Uterus (tissue), 4 donors: ENCODE results near the gene OR51G2. TPM values are rescaled to one million over a fixed set of nuclear protein-coding genes. Genes with fewer than 3 reads are reported as not detected.
"Not testable (repeated sequence)": the region's sequence is repeated elsewhere in the genome, so short reads cannot be mapped to it uniquely, and the experiment has no call there.

ENCODE experiments used
- DNase-seq, 2 donors: peaks; one replicate each; pipeline ENCODE4 v3.0.0-alpha.2; 2019 to 2020
- H3K27ac ChIP-seq, 2 donors: fragments of 200-600 bp; sonication (generic); 1 replicate in 1 of 2; 2 replicates in 1 of 2; pipeline ENCODE4 v1.5.1; 2016 to 2018
- H3K27me3 ChIP-seq, 2 donors: fragments of 200-600 bp; sonication (generic); one replicate each; pipeline ENCODE4 v1.5.1; 2018 to 2019; ENCODE audit warnings: control low read depth in 1 of 2
- H3K36me3 ChIP-seq, 2 donors: fragments of 200-600 bp; sonication (generic); one replicate each; pipeline ENCODE4 v1.5.1; 2019; ENCODE audit warnings: control low read depth in 1 of 2
- H3K4me1 ChIP-seq, 2 donors: fragments of 200-600 bp; sonication (generic); one replicate each; pipeline ENCODE4 v1.5.1; 2018 to 2019; ENCODE audit warnings: control low read depth in 1 of 2
- H3K4me3 ChIP-seq, 2 donors: fragments of 200-600 bp; sonication (generic); 1 replicate in 1 of 2; 2 replicates in 1 of 2; pipeline ENCODE4 v1.5.1; 2018 to 2019; ENCODE audit warnings: mild to moderate bottlenecking in 1 of 2
- H3K9me3 ChIP-seq, 2 donors: fragments of 200-600 bp; sonication (generic); one replicate each; pipeline ENCODE4 v1.5.1; 2019; ENCODE audit warnings: control low read depth in 1 of 2
- CTCF ChIP-seq, 4 experiments: fragments of 200-600 bp in 2 of 4; fragments of 450-650 bp in 2 of 4; sonication (generic) in 2 of 4; IDR thresholded peaks; one replicate each; pipeline ENCODE4 v1.5.1; 2016 to 2019; ENCODE audit warnings: antibody characterized with exemption in 4 of 4, mild to moderate bottlenecking in 2 of 4, moderate library complexity in 1 of 4
- POLR2A ChIP-seq, 2 donors: fragments of 450-650 bp; IDR thresholded peaks; one replicate each; pipeline ENCODE4 v1.6.1; 2016; ENCODE audit warnings: antibody characterized with exemption in 2 of 2, mild to moderate bottlenecking in 1 of 2, moderate library complexity in 1 of 2
- intact Hi-C: fragments of 100-400 bp; cut with DNase I; formaldehyde crosslinking; loops from one replicate; pipeline ENCODE4 v1.15.1; 2023; ENCODE audit warnings: low total_unique reads
- total RNA-seq, 4 donors: library from RNA; depleted of rRNA in 3 of 4; stranded (reverse); fragments of >200 nt in 3 of 4; gene quantifications; one replicate each; pipeline versions ENCODE4 v1.1.0 to v1.2.4, GENCODE V29; 2014 to 2023
- donor health status: DM: yes; HTN: yes; CAD: no.

The OR51G2 gene
- total RNA-seq, result not detected

- Histone ChIP-seq H3K4me1 (no peaks in the 10 kb centered on the region), H3K27me3 (no peaks in the 10 kb centered on the region), H3K27ac (no peak within 1 kb of the TSS), H3K4me3 (no peak within 1 kb of the TSS), H3K36me3 (no peaks in the 10 kb centered on the region), H3K9me3 (no peaks in the 10 kb centered on the region)
- intact Hi-C loops, result no loop called here
- no peak for DNase-seq
- TF ChIP-seq POLR2A (IDR thresholded peaks at IDR 0.05) (no peak), CTCF (IDR thresholded peaks at IDR 0.05) (no peak)
Measured at GRCh38 chr11:4919250-4919649, at the start of gene OR51G2. TSS of gene OR51G2 (minus strand) at chr11:4919350. CDS start at chr11:4915663, 3,687 bp downstream.

GRCh38 chr11:4962816-4963215 is 43.7 kb upstream of the OR51G2 start:
- no peaks in the 10 kb centered on the region for H3K4me1 ChIP-seq
- H3K27ac ChIP-seq, result no peak overlapping the region
- DNase-seq, result no peak
- H3K9me3 ChIP-seq, result no peaks in the 10 kb centered on the region
- H3K4me3 ChIP-seq, result no peak overlapping the region
- H3K36me3 ChIP-seq, result no peaks in the 10 kb centered on the region
- intact Hi-C loops, result no loop called here
- TF ChIP-seq POLR2A (IDR thresholded peaks at IDR 0.05), result no peak
- no peaks in the 10 kb centered on the region for H3K27me3 ChIP-seq

- no peaks in the 10 kb centered on the region for H3K27me3 ChIP-seq
- H3K4me1 ChIP-seq, result no peaks in the 10 kb centered on the region
- H3K4me3 ChIP-seq, result no peak overlapping the region
- H3K9me3 ChIP-seq, result no peaks in the 10 kb centered on the region
- no peak overlapping the region for H3K27ac ChIP-seq
- intact Hi-C loops, result no loop called here
- no peaks in the 10 kb centered on the region for H3K36me3 ChIP-seq
- DNase-seq, result no peak
- TF ChIP-seq CTCF (IDR thresholded peaks at IDR 0.05), result no peak
- TF ChIP-seq POLR2A (IDR thresholded peaks at IDR 0.05), result no peak
Measured at GRCh38 chr11:4960877-4961276, 41.7 kb upstream of the OR51G2 start.

DNA sequence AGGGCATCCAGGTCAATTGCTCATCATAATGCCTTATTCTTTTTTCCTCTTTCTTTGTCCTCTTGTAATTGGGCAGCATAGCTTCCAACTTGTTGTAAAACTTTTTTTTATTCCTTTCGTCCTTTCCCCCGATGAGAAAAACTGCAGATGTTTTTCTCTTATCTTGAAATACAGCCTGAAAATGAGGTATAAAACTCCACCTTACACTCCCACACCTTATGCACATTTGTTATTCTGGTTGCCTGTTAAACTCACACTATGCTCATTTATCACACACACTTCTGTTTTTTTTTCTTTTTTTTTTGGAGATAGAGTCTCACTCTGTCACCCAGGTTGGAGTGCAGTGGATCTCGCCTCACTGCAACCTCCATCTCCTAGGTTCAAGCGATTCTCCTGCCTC is 38.2 kb upstream of the OR51G2 start:
- DNase-seq, result no peak
- TF ChIP-seq POLR2A (IDR thresholded peaks at IDR 0.05), result no peak
- TF ChIP-seq CTCF (IDR thresholded peaks at IDR 0.05), result no peak
- Histone ChIP-seq H3K4me3 (no peak overlapping the region), H3K27me3 (no peaks in the 10 kb centered on the region), H3K27ac (no peak overlapping the region), H3K36me3 (no peaks in the 10 kb centered on the region), H3K4me1 (no peaks in the 10 kb centered on the region), H3K9me3 (no peaks in the 10 kb centered on the region)
- intact Hi-C loops, result no loop called here

DNA sequence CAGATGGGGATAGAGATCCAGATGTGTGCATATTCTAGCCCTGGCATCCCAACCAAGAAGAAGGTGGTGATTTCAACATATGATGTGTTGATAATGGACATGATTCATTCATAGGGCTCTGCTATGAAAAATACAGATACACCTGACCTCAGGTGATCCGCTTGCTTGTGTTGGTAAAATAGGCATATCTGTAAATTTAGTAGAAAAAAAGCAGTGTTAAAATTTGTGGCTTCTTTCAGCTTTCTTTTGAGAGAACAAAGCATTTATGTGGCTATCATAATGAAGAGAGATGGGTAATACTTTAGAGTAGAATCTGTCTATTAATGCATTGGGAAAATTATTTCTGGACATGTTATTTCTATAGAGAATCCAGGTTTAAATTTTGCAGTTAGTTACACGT is 36.5 kb upstream of the OR51G2 start, which contains the start of gene OR51A2:
Gene OR51A2 (minus strand): TSS at position 101 of the 400 bp plus-strand sequence. CDS start 0 bp downstream, at position 101.
- H3K9me3 ChIP-seq, intact Hi-C loops, H3K27me3 ChIP-seq, H3K4me1 ChIP-seq, H3K27ac ChIP-seq, H3K36me3 ChIP-seq, H3K4me3 ChIP-seq, DNase-seq: not testable (repeated sequence)

- H3K9me3 ChIP-seq, result no peaks in the 10 kb centered on the region
- TF ChIP-seq CTCF (IDR thresholded peaks at IDR 0.05) (no peak), POLR2A (IDR thresholded peaks at IDR 0.05) (no peak)
- H3K36me3 ChIP-seq, result no peaks in the 10 kb centered on the region
- no peak for DNase-seq
- no peaks in the 10 kb centered on the region for H3K27me3 ChIP-seq
- H3K4me1 ChIP-seq, result no peaks in the 10 kb centered on the region
- intact Hi-C loops, result no loop called here
- no peak within 1 kb of the TSS for H3K27ac ChIP-seq
- H3K4me3 ChIP-seq, result no peak within 1 kb of the TSS
Measured at GRCh38 chr11:4947505-4947904, 28.4 kb upstream of the OR51G2 start, which contains the start of gene OR51A4. TSS of gene OR51A4 (minus strand) at chr11:4947605. CDS start at chr11:4947100, 505 bp downstream.
